GM23338 (cell line): ENCODE measurements around the gene GADD45B. TPM values are rescaled to one million over a fixed set of nuclear protein-coding genes. Genes with fewer than 3 reads are reported as not detected.
A peak's percentile ranks its signal among the peaks of the same experiment; 100 is the strongest.

ENCODE experiments used
- ATAC-seq: fragments of 200-7000 bp; cut with Tn5 transposase; 3 replicates; pipeline ENCODE4 v1.9.1; 2020
- DNase-seq: peaks from one replicate; pipeline ENCODE4 v3.0.0-alpha.2; 2015; ENCODE audit warnings: low spot score
- H2AFZ ChIP-seq: fragments of 200-600 bp; sonication (generic); 2 replicates; pipeline ENCODE4 v1.8.0; 2016; ENCODE audit warnings: antibody characterized with exemption, mild to moderate bottlenecking, moderate library complexity
- H3F3A ChIP-seq: fragments of 200-600 bp; sonication (generic); replicated peaks from 2 replicates; pipeline ENCODE4 v1.8.0; 2017; ENCODE audit warnings: antibody characterized with exemption, mixed run types, low read depth
- H3K27ac ChIP-seq: fragments of 200-600 bp; sonication (generic); 2 replicates; pipeline ENCODE4 v1.6.1; 2016; ENCODE audit warnings: low read depth
- H3K27me3 ChIP-seq: fragments of 200-600 bp; sonication (generic); 2 replicates; pipeline ENCODE4 v1.8.0; 2016; ENCODE audit warnings: mild to moderate bottlenecking, mixed run types, moderate library complexity; ENCODE audit not compliant: insufficient read depth
- H3K36me3 ChIP-seq: fragments of 200-600 bp; sonication (generic); 2 replicates; pipeline ENCODE4 v1.8.0; 2016; ENCODE audit warnings: mild to moderate bottlenecking; ENCODE audit not compliant: insufficient read depth
- H3K4me1 ChIP-seq: fragments of 200-600 bp; sonication (generic); 2 replicates; pipeline ENCODE4 v1.8.0; 2016; ENCODE audit warnings: mild to moderate bottlenecking, moderate library complexity; ENCODE audit not compliant: insufficient read depth
- H3K4me2 ChIP-seq: fragments of 200-600 bp; sonication (generic); 2 replicates; pipeline ENCODE4 v1.7.1; 2017; ENCODE audit warnings: mixed run types
- H3K4me3 ChIP-seq: fragments of 200-600 bp; sonication (generic); 2 replicates; pipeline ENCODE4 v1.6.1; 2016; ENCODE audit warnings: mixed run types
- H3K79me2 ChIP-seq: fragments of 200-600 bp; sonication (generic); replicated peaks from 2 replicates; pipeline ENCODE4 v1.8.0; 2017; ENCODE audit warnings: mild to moderate bottlenecking; ENCODE audit not compliant: insufficient read depth
- H3K9me2 ChIP-seq: fragments of 200-600 bp; sonication (generic); 2 replicates; pipeline ENCODE4 v1.8.0; 2017; ENCODE audit not compliant: insufficient read depth
- H4K20me1 ChIP-seq: fragments of 200-600 bp; sonication (generic); replicated peaks from 2 replicates; pipeline ENCODE4 v1.8.0; 2017; ENCODE audit warnings: mild to moderate bottlenecking; ENCODE audit not compliant: insufficient read depth
- H3K27ac Mint-ChIP-seq: 2 replicates; pipeline ENCODE4 v1.8.0; 2020; ENCODE audit warnings: inconsistent platforms, mild to moderate bottlenecking, moderate library complexity, mixed read lengths
- H3K27me3 Mint-ChIP-seq: 3 replicates; pipeline ENCODE4 v1.8.0; 2022; ENCODE audit warnings: low read depth, mild to moderate bottlenecking, moderate library complexity, mixed read lengths, inconsistent platforms; ENCODE audit not compliant: insufficient read depth, poor library complexity
- H3K36me3 Mint-ChIP-seq: 3 replicates; pipeline ENCODE4 v1.8.0; 2021; ENCODE audit warnings: low read depth, mild to moderate bottlenecking, inconsistent platforms, moderate library complexity, mixed read lengths
- H3K4me1 Mint-ChIP-seq: 3 replicates; pipeline ENCODE4 v1.8.0; 2020; ENCODE audit warnings: mild to moderate bottlenecking, inconsistent platforms, mixed read lengths
- H3K4me3 Mint-ChIP-seq: 3 replicates; pipeline ENCODE4 v1.8.0; 2021; ENCODE audit warnings: moderate library complexity, mild to moderate bottlenecking, inconsistent platforms, mixed read lengths
- H3K9me3 Mint-ChIP-seq: 3 replicates; pipeline ENCODE4 v1.8.0; 2020; ENCODE audit warnings: moderate library complexity, mild to moderate bottlenecking, inconsistent platforms, mixed read lengths
- CREB1 ChIP-seq: fragments of 250-450 bp; sonication (Bioruptor Pico); IDR thresholded peaks from 2 replicates; pipeline ENCODE4 v1.5.0; 2020; ENCODE audit warnings: low read depth, mild to moderate bottlenecking, moderate library complexity
- EZH2 ChIP-seq: fragments of 200-600 bp; sonication (generic); IDR thresholded peaks from one replicate; pipeline ENCODE4 v1.8.0; 2017; ENCODE audit warnings: antibody characterized with exemption, mild to moderate bottlenecking, low read depth; ENCODE audit not compliant: unreplicated experiment
- EZH2phosphoT487 ChIP-seq: fragments of 200-600 bp; sonication (generic); IDR thresholded peaks from one replicate; pipeline ENCODE4 v1.8.1; 2018; ENCODE audit warnings: antibody characterized with exemption; ENCODE audit not compliant: unreplicated experiment
- JUNB ChIP-seq: IDR thresholded peaks from one replicate; pipeline ENCODE4 v1.6.1; 2016; ENCODE audit warnings: antibody characterized with exemption; ENCODE audit not compliant: unreplicated experiment
- NANOG ChIP-seq: IDR thresholded peaks from 2 replicates; pipeline ENCODE4 v1.6.1; 2016; ENCODE audit warnings: antibody characterized with exemption, borderline replicate concordance
- POLR2AphosphoS5 ChIP-seq: IDR thresholded peaks from 2 replicates; pipeline ENCODE4 v1.6.1; 2016; ENCODE audit warnings: antibody characterized with exemption, low read depth
- REST ChIP-seq: IDR thresholded peaks from one replicate; pipeline ENCODE4 v1.6.1; 2018; ENCODE audit warnings: antibody characterized with exemption; ENCODE audit not compliant: unreplicated experiment
- STAT1 ChIP-seq: IDR thresholded peaks from one replicate; pipeline ENCODE4 v1.6.1; 2016; ENCODE audit warnings: antibody characterized with exemption; ENCODE audit not compliant: unreplicated experiment
- ZNF114 ChIP-seq: fragments of 250-450 bp; sonication (Bioruptor Pico); IDR thresholded peaks from 2 replicates; pipeline ENCODE4 v1.5.0; 2020; ENCODE audit warnings: mild to moderate bottlenecking, moderate library complexity
- ZNF331 ChIP-seq: fragments of 250-450 bp; sonication (Bioruptor Pico); IDR thresholded peaks from 2 replicates; pipeline ENCODE4 v1.5.0; 2020; ENCODE audit warnings: low read depth, mild to moderate bottlenecking, moderate library complexity
- polyA plus RNA-seq: library from polyadenylated mRNA; unstranded; fragments of >200 nt; fragmentation: Nextera tagmentation; extraction: Ambion mirVana; gene quantifications from 2 replicates; pipeline ENCODE4 v1.2.1, GENCODE V29; 2016
- total RNA-seq: library from RNA; depleted of rRNA; stranded (reverse); fragments of >200 nt; shearing (Covaris generic); gene quantifications from 2 replicates; pipeline ENCODE4 v1.2.3, GENCODE V29; 2014
- TF ChIP-seq, protein P1 (sequence below), 2 experiments: fragments of 200-600 bp in 1 of 2; sonication (generic) in 1 of 2; conservative IDR thresholded peaks; 2 replicates each; pipeline versions ENCODE4 v1.5.1 to v1.6.1; 2016 to 2017; ENCODE audit warnings: antibody characterized with exemption in 2 of 2, low read depth in 2 of 2, mild to moderate bottlenecking in 2 of 2, moderate library complexity in 1 of 2
- TF ChIP-seq, protein P2 (sequence below): fragments of 250-450 bp; sonication (Bioruptor Pico); IDR thresholded peaks from 2 replicates; pipeline ENCODE4 v1.5.0; 2020; ENCODE audit warnings: mild to moderate bottlenecking, moderate library complexity
- TF ChIP-seq, protein P3 (sequence below): IDR thresholded peaks from 2 replicates; pipeline ENCODE4 v1.6.1; 2016; ENCODE audit warnings: antibody characterized with exemption

GADD45B gene
- total and polyA plus RNA-seq, 2 experiments from 2014 or later = 12.3 to 16.6 TPM

GRCh38 chr19:2475018-2475701 lies 767 bp upstream of the GADD45B start:
- Mint-ChIP-seq H3K27me3 (peaks cover 49% of the 10 kb centered on the region), H3K27ac (no peak overlapping the region), H3K9me3 (no peaks in the 10 kb centered on the region), H3K4me1 (peaks cover 20% of the 10 kb centered on the region; the same call in 2 of the 3 replicates), H3K36me3 (peaks cover 7% of the 10 kb centered on the region; the same call in 2 of the 3 replicates), H3K4me3 (peak overlapping the region; percentile 64)
- H3K79me2 ChIP-seq = peaks cover 8% of the 10 kb centered on the region; the same call in 1 of the 2 replicates
- H3K36me3 ChIP-seq = no peaks in the 10 kb centered on the region
- TF ChIP-seq, protein P1, sequence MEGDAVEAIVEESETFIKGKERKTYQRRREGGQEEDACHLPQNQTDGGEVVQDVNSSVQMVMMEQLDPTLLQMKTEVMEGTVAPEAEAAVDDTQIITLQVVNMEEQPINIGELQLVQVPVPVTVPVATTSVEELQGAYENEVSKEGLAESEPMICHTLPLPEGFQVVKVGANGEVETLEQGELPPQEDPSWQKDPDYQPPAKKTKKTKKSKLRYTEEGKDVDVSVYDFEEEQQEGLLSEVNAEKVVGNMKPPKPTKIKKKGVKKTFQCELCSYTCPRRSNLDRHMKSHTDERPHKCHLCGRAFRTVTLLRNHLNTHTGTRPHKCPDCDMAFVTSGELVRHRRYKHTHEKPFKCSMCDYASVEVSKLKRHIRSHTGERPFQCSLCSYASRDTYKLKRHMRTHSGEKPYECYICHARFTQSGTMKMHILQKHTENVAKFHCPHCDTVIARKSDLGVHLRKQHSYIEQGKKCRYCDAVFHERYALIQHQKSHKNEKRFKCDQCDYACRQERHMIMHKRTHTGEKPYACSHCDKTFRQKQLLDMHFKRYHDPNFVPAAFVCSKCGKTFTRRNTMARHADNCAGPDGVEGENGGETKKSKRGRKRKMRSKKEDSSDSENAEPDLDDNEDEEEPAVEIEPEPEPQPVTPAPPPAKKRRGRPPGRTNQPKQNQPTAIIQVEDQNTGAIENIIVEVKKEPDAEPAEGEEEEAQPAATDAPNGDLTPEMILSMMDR (conservative IDR thresholded peaks at IDR 0.05; ENCODE audit: low read depth in 2 of 2) = no peak
- TF ChIP-seq REST (no peak), JUNB (no peak), CREB1 (CRISPR knock-in tag) (no peak), POLR2AphosphoS5 (no peak), EZH2phosphoT487 (no peak), ZNF114 (CRISPR knock-in tag) (no peak), ZNF331 (CRISPR knock-in tag) (no peak), STAT1 (no peak), NANOG (no peak), EZH2 (no peak)
- TF ChIP-seq, protein P2, sequence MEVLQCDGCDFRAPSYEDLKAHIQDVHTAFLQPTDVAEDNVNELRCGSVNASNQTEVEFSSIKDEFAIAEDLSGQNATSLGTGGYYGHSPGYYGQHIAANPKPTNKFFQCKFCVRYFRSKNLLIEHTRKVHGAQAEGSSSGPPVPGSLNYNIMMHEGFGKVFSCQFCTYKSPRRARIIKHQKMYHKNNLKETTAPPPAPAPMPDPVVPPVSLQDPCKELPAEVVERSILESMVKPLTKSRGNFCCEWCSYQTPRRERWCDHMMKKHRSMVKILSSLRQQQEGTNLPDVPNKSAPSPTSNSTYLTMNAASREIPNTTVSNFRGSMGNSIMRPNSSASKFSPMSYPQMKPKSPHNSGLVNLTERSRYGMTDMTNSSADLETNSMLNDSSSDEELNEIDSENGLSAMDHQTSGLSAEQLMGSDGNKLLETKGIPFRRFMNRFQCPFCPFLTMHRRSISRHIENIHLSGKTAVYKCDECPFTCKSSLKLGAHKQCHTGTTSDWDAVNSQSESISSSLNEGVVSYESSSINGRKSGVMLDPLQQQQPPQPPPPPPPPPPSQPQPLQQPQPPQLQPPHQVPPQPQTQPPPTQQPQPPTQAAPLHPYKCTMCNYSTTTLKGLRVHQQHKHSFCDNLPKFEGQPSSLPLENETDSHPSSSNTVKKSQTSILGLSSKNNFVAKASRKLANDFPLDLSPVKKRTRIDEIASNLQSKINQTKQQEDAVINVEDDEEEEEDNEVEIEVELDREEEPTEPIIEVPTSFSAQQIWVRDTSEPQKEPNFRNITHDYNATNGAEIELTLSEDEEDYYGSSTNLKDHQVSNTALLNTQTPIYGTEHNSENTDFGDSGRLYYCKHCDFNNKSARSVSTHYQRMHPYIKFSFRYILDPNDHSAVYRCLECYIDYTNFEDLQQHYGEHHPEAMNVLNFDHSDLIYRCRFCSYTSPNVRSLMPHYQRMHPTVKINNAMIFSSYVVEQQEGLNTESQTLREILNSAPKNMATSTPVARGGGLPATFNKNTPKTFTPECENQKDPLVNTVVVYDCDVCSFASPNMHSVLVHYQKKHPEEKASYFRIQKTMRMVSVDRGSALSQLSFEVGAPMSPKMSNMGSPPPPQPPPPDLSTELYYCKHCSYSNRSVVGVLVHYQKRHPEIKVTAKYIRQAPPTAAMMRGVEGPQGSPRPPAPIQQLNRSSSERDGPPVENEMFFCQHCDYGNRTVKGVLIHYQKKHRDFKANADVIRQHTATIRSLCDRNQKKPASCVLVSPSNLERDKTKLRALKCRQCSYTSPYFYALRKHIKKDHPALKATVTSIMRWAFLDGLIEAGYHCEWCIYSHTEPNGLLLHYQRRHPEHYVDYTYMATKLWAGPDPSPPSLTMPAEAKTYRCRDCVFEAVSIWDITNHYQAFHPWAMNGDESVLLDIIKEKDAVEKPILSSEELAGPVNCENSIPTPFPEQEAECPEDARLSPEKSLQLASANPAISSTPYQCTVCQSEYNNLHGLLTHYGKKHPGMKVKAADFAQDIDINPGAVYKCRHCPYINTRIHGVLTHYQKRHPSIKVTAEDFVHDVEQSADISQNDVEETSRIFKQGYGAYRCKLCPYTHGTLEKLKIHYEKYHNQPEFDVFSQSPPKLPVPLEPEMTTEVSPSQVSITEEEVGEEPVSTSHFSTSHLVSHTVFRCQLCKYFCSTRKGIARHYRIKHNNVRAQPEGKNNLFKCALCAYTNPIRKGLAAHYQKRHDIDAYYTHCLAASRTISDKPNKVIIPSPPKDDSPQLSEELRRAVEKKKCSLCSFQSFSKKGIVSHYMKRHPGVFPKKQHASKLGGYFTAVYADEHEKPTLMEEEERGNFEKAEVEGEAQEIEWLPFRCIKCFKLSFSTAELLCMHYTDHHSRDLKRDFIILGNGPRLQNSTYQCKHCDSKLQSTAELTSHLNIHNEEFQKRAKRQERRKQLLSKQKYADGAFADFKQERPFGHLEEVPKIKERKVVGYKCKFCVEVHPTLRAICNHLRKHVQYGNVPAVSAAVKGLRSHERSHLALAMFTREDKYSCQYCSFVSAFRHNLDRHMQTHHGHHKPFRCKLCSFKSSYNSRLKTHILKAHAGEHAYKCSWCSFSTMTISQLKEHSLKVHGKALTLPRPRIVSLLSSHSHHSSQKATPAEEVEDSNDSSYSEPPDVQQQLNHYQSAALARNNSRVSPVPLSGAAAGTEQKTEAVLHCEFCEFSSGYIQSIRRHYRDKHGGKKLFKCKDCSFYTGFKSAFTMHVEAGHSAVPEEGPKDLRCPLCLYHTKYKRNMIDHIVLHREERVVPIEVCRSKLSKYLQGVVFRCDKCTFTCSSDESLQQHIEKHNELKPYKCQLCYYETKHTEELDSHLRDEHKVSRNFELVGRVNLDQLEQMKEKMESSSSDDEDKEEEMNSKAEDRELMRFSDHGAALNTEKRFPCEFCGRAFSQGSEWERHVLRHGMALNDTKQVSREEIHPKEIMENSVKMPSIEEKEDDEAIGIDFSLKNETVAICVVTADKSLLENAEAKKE (CRISPR knock-in tag) = no peak
- TF ChIP-seq, protein P3, sequence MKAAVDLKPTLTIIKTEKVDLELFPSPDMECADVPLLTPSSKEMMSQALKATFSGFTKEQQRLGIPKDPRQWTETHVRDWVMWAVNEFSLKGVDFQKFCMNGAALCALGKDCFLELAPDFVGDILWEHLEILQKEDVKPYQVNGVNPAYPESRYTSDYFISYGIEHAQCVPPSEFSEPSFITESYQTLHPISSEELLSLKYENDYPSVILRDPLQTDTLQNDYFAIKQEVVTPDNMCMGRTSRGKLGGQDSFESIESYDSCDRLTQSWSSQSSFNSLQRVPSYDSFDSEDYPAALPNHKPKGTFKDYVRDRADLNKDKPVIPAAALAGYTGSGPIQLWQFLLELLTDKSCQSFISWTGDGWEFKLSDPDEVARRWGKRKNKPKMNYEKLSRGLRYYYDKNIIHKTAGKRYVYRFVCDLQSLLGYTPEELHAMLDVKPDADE = no peak
- no peak overlapping the region for H3K27ac ChIP-seq
- H3K27me3 ChIP-seq = peaks cover 44% of the 10 kb centered on the region
- H4K20me1 ChIP-seq = peaks cover 8% of the 10 kb centered on the region
- H3K4me1 ChIP-seq = peaks cover 10% of the 10 kb centered on the region; the same call in 1 of the 2 replicates
- DNase-seq = peak; percentile 59
- H3K4me3 ChIP-seq = peak overlapping the region; percentile 99
- peaks cover 15% of the 10 kb centered on the region; the same call in 1 of the 2 replicates for H3F3A ChIP-seq
- H3K4me2 ChIP-seq = peak overlapping the region; percentile 80
- H3K9me2 ChIP-seq = no peaks in the 10 kb centered on the region
- peak; percentile 9 for ATAC-seq
- H2AFZ ChIP-seq = no peak overlapping the region
